GM21526 (cell line): Measurements from ENCODE around the gene DGCR2.
A peak's percentile ranks its signal among the peaks of the same experiment; 100 is the strongest.

Source experiments
- ATAC-seq: cut with Tn5 transposase; IDR thresholded peaks from one replicate; pipeline ENCODE4 v1.9.1; 2021; ENCODE audit warnings: moderate library complexity; ENCODE audit not compliant: unreplicated experiment, low FRiP score

DGCR2 gene

GRCh38 chr22:19128946-19129727 is 6.9 kb upstream of the DGCR2 start:
- no peak for ATAC-seq

GRCh38 chr22:19128009-19128401 is 5.8 kb upstream of the DGCR2 start:
- ATAC-seq: no peak

DNA sequence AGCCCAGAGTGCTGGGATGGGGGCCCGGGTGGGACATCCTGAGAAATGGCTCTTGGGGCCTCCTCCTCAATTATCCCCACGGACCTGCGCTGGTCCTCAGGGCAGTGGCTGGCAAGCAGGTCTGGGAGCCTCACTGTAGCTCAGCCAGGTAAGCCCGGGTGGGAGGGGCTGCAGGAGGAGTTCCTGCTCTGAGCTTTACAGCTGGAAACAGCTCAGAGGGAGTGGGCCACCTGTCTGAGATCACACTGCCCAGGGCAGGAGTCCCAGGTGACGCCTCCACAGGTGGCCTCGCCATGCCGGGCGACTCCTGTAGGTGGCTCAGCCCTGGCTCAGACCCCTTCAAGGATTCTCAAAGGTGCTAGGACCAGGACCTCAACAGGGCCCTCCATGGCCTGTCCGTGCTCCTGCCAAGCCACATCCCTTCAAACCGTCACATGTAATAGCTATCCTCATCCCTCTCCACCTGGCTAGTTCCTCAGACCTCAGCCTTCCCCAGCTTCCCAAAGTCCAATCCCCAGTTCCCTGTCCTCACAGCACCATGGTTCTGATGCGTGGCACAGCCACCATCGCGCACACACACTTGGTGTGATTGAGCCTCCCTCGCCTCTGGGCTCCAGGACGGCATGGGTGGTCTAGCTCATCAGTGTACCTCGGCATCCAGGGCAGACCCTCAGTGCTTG is 5.3 kb upstream of the DGCR2 start:
- ATAC-seq: no peak

DNA sequence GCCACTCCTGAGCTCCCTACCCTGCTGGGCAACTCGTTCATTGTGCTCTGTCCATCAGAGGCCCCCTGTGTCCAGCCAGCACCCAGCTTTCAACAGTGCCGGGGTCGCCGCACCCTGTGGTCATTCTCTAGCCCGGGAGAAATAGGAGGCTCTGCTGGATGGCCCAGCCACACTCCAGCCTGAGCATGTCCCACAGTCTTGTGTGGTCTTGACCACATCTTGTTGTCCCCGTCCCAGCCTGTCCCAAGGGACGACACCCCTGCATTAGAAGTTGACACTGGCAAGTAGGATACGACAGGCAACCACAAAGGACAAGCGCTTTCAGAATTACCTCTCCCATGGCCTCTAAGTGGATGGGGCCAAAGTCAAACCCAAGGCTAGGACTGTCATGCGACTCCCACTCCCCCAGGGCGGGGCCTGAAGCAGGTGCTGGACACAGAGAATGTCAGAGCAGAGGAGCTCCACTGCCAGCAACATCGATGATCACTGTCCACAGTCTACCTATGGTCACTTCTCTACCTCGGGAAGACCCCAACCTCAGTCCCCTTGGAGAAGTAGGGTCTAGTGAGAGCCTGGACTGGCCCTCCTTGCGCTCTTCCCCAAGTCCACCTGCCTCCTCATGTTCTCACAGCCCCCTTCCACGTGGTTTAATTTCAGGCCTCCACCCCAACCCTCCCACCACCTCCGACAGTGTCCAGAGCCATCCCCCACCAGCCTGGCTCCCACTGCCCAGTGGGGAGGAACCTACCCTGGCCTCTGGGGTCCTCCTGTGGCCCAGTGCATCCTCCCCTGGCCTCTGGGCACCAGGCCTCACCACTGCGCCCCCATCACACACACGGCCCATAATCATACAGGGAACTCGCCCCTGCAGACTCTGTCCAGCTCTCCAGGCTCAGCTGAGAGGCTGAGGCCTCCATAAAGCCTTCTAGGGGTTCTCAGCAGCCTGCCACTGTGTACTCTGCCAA is 4.4 kb upstream of the DGCR2 start:
- no peak for ATAC-seq

DNA sequence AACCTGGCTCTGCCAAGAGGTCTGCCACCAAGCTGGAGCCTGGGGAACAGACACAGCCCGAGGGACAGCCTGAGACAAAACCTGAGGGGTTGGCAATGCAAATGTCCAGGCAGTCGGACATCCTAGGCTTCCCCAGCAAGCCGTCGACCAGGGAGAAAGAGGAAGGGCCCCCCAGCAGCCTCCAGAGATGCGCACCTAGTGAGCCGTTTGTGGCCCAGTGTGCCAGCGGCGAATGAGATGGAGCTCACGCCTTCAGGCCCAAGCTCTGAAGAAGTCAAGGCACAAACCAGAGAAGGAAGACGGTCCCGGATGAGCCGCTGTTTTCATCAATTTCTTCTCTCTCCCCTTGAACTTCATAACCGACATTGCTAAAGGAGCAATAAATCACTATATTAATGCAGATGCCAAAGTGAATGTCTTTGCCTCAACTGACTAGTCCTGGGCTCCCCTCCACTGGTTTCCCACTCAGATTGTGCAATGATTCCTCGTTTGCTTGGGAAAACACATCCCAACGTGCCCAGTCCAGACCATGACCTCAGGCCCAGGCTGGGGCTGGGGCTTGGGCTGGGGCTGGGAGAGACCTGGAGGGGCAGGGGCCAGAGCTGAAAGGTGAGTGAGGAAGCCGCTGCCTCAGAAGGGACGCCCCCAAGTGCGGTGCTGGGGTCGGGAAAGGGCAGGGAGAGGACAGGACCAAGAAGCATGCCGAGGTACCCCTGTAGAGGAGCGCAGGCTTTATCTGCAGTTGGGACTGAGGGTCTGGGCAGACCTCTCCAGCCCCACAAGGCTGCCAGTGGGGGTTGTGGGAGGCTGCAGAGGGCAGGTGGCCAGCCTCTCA is 3.5 kb upstream of the DGCR2 start:
- ATAC-seq: no peak

- no peak for ATAC-seq
These were observed 2.8 kb upstream of the DGCR2 start for GRCh38 chr22:19125011-19125410.

GRCh38 chr22:19124377-19124776 is 2.2 kb upstream of the DGCR2 start:
- no peak for ATAC-seq

DNA sequence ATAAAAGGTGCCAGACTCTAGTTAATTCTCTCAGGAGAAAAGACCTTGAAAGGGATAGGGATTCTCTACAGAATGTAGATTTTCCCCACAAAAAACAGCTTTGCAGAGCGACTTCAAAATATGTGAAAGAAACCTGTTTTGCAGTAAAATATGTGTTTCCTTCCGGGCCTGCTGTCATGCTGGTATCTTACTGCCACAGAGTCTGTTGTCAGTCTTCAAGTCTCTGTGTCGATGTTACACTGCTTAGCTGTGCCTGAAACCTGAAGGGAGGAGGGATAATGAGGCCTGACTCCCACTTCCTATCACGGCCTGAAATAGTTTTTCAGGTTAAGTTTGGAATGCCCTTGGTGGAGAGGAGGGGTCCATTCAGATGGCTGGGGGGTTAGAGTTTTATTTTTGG is 1.7 kb upstream of the DGCR2 start:
- ATAC-seq: no peak

DNA sequence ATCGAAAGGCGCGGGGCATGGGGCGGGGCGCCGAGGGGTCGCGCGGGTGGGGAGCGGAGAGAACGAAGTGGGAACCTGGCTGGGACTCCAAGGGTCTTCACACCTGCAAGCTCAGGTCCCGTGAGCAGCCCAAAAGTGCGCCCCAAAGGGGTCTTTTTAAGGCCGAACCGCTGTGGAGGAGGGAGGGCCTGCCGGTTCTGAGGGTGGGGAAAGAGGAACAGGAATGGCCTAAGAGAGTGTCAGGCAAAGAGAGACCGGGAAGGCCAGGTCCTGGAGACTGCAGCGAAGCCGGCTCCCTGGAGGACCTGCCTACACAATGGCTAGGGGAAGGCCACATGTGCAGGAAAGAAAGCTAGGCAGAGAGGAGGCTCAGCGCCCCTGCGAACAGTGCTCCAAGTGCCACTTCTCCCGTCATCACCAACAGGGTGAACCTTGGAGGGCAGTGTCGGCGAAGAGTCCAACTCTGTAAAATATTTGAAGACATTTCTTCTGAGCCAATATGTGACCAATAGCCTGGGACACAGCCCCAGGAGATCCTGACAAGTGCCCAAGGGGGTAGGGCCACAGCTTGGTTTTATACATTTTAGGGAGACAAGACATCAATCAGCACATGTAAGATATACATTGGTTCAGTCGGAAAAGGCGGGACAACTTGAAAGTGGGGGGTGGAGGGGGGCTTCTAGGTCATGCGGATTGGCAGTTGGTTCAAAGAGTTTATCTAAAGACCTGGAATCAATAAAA is 710 bp upstream of the DGCR2 start:
- ATAC-seq: no peak

DNA sequence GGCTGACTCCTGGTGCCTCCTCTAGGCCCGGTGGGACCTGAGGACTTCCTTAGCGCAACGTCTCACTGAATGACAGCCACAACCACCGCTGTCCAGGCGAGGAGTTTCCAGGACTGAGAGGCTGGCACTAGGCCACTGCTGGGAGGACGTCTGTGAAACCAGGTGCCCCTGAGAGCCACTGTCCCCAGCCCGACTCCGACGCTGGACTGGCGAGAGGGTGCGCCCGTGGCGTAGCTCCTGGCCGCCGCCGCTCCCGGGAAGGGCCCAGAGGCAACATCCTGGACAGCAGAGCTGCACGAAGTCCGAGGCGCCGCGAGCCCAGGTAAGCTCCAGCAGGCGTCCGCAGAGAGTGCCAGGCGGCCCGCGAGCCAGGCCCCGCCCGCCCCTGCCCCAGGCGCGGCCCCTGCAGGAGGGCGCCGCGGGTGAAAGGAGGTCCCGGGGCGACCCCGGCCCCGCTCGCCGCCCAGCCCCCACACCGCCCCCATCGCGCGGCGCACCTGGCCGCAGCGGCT is 525 bp downstream of the DGCR2 start:
- peak; percentile 16 for ATAC-seq

GRCh38 chr22:19120829-19121630 is 1.2 kb downstream of the DGCR2 start:
- peak; percentile 17 for ATAC-seq

DNA sequence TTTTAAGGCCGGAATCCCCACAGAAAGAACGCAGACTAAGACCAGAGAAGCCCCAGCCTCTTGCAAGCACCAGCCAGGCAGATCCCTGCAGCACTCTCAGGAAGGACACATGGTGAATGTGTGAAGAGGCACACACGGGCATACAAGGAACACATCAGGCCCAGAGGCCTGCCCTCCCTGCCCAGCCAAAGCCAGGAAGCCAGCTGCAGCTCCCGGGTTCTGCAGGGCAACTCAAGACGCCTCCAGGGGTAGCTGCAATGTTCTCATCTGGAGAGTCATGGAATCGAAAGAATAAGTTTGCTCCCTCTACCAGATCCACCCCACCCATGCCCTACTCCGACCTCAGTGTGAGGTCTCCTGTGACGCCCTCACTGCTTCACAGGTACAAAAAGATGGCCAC is 2.3 kb downstream of the DGCR2 start:
- ATAC-seq: no peak

- ATAC-seq: no peak
These were observed 3.8 kb downstream of the DGCR2 start for GRCh38 chr22:19118329-19118880.

- ATAC-seq: no peak
These were observed 5.1 kb downstream of the DGCR2 start for GRCh38 chr22:19117111-19117512.

GRCh38 chr22:19115628-19116027 is 6.6 kb downstream of the DGCR2 start:
- no peak for ATAC-seq

GRCh38 chr22:19114984-19115552 is 7.1 kb downstream of the DGCR2 start:
- ATAC-seq: no peak

- ATAC-seq: no peak
These were observed 8.8 kb downstream of the DGCR2 start for GRCh38 chr22:19113429-19113828.

- ATAC-seq: no peak
These were observed 10.6 kb downstream of the DGCR2 start for GRCh38 chr22:19111584-19111983.
